GM18868 (cell line): ENCODE measurements around the gene KLHL18.
"Not testable (repeated sequence)": the region's sequence is repeated elsewhere in the genome, so short reads cannot be mapped to it uniquely, and the experiment has no call there.

Experiments
- ATAC-seq: cut with Tn5 transposase; IDR thresholded peaks from one replicate; pipeline ENCODE4 v1.9.1; 2021; ENCODE audit warnings: mild to moderate bottlenecking, moderate library complexity; ENCODE audit not compliant: unreplicated experiment

Gene KLHL18

GRCh38 chr3:47273564-47273963 is 9.2 kb upstream of the KLHL18 start:
- no peak for ATAC-seq

- no peak for ATAC-seq
Measured at GRCh38 chr3:47274652-47275051, 8.1 kb upstream of the KLHL18 start.

DNA sequence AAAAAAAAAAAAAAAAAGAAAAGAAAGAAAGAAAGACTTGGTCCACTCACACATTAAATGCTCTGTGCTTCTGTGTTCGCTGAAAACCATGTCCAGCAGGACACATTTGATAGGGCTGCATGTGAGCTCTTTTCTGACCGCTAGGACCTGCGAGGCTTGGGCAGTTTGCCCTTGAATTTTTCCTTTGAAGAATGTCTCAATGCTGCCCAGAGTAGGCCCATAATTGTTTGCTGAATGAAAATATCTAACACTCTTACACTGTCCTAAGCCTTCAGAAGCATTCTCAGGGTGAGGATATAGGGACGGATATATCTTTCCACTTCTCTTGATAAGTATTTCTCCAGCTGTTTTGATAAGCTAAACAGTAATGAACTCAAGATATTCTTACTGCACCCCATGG is 6.2 kb upstream of the KLHL18 start:
- ATAC-seq = no peak

GRCh38 chr3:47280519-47280918 is 2.2 kb upstream of the KLHL18 start:
- ATAC-seq = no peak

- ATAC-seq = no peak
Measured at GRCh38 chr3:47283193-47283537, 421 bp downstream of the KLHL18 start.

DNA sequence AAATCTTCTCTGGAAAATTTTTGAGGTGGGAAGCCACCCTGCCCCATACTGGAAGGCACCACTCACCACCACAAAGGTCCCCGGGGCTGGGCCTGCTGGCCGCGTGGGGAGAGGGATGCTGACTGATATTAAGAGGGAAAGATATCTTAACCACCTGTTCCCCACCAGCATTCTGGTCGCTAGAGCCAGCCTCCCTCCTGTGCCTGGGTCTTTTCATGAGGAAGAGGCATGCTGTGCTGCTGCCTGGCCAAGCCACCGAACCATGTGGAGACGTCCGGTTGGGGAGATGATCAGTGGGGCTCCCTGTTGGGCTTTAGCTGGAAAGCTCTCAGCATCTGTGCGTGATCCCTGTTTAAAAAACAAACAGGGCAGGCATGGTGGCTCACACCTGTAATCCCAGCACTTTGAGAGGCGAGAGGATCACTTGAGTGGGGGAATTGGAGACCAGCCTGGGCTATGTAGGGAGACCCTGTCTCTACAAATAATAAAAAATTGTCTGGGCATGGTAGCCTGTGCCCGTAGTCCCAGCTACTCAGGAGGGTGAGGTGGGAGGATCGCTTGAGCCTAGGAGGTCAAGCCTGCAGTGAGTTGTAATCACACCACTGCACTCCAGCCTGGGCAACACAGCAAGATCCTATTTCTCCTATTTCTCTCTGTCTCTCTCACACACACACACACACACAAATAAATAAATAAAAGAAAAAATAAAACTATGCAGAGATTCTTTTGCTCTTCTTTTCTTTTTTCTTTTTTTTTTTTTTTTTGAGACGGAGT is 1.0 kb downstream of the KLHL18 start:
- no peak for ATAC-seq

GRCh38 chr3:47288966-47289910 is 6.5 kb downstream of the KLHL18 start:
- no peak for ATAC-seq

GRCh38 chr3:47291158-47291753 is 8.5 kb downstream of the KLHL18 start:
- ATAC-seq = peak; percentile 21

DNA sequence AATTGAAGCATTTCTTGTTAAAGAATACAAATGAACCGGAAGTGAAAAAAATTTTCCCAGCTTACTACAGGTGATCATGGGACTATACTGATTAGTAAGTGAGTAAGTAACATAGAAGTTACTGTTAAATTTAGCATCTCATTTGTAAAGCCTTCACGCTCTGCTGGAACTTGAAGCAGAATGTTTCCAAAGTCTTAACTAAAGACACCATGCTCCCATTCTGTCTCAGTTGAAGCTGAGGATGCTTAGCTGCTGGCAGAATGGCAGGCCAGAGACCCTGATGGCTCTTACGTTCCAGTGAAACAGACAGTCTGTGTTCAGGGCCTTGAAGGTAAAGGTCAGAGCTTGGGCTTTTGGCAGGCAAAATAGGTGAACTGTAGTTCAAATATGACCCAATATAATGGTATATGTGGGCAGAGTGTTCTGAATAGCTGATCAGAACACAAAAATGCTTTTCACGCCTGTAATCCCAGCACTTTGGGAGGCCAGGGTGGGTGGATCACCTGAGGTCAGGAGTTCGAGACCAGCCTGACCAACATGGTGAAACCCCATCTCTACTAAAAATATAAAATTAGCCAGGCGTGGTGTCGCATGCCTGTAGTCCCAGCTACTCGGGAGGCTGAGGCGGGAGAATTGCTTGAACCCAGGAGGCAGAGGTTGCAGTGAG is 9.1 kb downstream of the KLHL18 start:
- peak; percentile 51 for ATAC-seq

DNA sequence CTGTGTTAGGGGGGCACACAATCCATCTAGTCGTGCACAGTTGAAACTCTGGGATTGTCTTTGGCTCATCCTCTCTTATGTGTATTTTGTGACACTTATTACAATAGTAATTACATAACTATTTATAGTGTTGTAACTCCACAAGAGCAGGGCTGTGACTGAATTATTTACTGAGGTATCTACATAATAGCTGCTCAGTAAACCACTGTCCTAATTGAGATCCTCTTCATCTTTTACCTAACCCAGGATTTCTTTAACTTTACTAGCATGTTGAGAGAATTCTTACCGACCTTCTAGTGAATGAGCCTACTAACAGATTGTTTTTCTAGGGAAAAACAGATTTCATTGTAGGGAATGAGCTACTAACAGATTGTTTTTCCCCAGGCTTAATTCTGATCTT is 11.1 kb downstream of the KLHL18 start:
- ATAC-seq = no peak

DNA sequence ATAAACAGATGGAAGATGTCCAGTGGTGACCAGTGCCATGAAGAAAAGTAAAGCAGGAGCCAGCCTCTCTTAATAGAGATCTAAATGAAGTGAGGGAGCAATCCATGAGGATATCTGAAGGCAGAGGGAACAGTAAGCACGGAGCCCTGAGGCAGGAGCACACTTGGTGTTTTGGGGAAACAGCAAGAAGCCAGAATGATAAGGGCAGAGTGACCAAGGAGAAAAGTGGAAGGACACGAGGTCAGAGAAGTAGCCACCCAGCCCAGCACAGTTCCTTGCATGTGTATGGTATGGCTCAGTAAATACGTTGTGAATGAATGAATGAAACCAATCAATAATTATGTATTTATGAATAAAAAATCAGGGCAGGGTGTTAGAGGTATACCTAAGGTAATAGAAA is 11.6 kb downstream of the KLHL18 start:
- ATAC-seq = no peak

GRCh38 chr3:47295322-47295721 is 12.6 kb downstream of the KLHL18 start:
- ATAC-seq = no peak

GRCh38 chr3:47295976-47296375 is 13.2 kb downstream of the KLHL18 start:
- no peak for ATAC-seq

- no peak for ATAC-seq
Measured at GRCh38 chr3:47296562-47297302, 14.0 kb downstream of the KLHL18 start.

GRCh38 chr3:47298439-47298838 is 15.7 kb downstream of the KLHL18 start:
- no peak for ATAC-seq

DNA sequence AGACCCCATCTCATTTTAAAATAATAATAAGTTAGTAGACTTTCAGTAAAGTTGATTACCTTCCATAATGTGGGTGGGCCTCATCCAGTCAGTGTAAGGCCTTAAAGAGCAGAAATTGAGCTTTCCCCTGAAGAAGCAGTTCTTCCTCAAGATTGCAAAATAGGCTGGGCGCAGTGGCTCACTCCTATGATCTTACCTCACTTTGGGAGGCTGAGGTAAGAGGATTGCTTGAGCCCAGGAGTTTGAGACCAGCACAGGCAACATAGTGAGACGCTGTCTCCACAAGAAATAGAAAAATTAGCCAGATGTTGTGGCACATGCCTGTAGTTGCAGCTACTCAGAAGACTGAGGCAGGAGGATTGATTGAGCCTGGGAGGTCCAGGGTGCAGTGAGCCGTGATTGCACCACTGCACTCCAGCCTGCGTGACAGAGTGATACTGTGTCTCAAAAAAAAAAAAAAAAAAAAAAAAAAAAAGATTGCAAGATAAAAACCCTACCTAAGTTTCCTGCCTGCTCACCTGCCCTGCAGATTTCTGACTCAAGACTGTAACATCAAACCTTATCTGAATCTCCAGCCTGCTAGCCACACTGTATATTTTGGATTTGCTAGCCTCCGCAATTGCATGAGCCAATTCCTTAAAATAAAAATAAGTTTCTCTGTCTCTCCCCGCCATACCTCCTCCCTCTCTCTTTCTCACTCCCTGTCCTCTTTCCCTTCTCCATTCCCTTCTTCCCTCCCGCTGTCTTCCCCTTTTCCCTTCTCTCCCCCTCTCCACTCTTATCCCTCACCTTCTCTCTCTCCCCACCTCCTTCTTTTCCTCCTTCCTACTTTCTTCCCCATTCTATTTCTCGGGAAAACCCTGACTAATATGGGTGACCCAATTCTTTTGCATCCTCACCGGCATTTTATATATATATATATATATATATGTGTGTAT is 16.9 kb downstream of the KLHL18 start:
- ATAC-seq = no peak

GRCh38 chr3:47301456-47301855 is 18.7 kb downstream of the KLHL18 start:
- no peak for ATAC-seq

GRCh38 chr3:47306022-47306421 is 23.3 kb downstream of the KLHL18 start:
- ATAC-seq = no peak

DNA sequence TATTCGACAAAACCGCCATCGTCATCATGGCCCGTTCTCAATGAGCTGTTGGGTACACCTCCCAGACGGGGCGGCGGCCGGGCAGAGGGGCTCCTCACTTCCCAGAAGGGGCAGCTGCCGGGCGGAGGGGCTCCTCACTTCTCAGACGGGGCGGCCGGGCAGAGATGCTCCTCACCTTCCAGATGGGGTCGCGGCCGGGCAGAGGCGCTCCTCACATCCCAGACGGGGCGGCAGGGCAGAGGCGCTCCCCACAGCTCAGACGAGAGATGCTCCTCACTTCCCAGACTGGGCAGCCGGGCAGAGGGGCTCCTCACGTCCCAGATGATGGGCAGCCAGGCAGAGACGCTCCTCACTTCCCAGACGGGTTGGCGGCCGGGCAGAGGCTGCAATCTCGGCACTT is 26.5 kb downstream of the KLHL18 start:
- not testable (repeated sequence) for ATAC-seq
